GM12875 (cell line): ENCODE data around the gene JAG2.

ENCODE experiments used
- H3K4me3 ChIP-seq: one replicate; pipeline ENCODE4 v1.5.1; 2011; ENCODE audit warnings: low read depth, low read length, control low read depth
- TF ChIP-seq, protein P1 (sequence below): IDR thresholded peaks from 2 replicates; pipeline ENCODE4 v1.5.1; 2011; ENCODE audit warnings: low read depth, mild to moderate bottlenecking, control low read depth, inconsistent platforms, low read length, moderate library complexity, borderline replicate concordance; ENCODE audit not compliant: insufficient read depth

The JAG2 gene

DNA sequence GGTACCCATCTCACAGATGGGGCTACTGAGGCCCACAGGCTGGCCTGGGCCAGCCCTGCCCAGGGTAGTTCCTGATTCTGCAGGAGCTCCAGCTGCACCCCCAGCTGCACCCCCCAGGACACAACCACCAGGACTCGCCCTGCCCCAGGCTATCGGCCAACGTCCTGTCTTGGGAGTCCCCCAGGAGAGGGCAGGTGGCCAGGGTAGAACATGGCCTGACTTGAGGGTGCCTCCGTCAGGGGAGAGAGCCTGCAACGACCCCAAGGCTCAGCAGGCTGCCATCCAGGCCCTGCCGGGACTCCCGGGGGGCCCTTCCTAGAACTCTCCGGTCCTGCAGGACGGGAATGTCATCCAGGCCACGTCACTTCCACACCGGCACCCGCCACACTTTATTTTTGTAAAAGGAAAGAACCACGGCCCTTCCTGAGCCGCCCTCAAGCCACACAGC lies 15.8 kb downstream of the JAG2 start:
- no peak overlapping the region for H3K4me3 ChIP-seq
- TF ChIP-seq, protein P1, sequence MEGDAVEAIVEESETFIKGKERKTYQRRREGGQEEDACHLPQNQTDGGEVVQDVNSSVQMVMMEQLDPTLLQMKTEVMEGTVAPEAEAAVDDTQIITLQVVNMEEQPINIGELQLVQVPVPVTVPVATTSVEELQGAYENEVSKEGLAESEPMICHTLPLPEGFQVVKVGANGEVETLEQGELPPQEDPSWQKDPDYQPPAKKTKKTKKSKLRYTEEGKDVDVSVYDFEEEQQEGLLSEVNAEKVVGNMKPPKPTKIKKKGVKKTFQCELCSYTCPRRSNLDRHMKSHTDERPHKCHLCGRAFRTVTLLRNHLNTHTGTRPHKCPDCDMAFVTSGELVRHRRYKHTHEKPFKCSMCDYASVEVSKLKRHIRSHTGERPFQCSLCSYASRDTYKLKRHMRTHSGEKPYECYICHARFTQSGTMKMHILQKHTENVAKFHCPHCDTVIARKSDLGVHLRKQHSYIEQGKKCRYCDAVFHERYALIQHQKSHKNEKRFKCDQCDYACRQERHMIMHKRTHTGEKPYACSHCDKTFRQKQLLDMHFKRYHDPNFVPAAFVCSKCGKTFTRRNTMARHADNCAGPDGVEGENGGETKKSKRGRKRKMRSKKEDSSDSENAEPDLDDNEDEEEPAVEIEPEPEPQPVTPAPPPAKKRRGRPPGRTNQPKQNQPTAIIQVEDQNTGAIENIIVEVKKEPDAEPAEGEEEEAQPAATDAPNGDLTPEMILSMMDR, result no peak

DNA sequence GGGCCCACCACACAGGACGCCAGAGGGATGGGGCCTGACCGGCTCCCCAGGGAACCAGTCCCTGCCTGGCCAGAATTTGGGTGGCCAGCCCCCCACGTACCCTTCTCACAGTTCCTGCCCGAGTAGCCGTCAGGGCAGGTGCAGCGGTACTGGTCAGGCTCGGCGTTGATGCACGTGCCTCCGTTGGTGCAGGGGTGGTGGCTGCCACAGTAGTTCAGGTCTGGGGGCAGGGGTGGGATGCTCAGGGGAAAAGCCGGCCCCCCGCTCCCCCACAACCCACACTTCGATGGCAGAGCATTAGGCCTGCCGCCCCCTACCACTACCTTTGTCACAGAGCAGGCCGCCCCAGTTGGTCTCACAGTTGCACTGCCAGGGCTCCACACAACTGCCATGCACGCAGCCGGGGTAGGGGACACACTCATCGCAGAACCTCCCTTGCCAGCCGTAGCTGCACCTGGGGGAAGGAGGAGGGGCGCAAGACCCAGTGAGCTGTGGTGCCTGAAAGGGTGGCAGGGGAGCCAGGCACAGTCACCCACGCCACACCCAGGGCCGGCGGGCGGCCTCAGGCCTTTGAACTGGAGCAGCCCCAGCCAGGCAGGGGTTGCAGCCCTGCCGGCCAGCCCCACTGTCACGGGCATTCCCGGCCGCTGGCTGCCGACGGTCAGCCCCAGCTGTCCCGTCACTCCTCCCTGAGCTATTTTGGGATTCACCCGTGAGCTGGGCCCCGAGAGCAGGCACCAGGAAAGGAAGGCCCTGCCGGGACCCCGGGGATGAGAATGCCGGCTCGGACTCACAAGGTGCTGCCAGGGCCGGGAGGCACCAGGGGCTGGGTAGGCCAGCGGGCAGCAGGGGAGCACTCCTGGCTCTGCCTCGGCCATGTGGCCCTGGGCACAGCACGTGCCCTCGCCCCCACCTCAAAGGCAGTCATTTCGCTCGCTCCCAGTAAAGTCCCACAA lies 16.5 kb downstream of the JAG2 start:
- H3K4me3 ChIP-seq, result no peak overlapping the region
- TF ChIP-seq, protein P1, result no peak

DNA sequence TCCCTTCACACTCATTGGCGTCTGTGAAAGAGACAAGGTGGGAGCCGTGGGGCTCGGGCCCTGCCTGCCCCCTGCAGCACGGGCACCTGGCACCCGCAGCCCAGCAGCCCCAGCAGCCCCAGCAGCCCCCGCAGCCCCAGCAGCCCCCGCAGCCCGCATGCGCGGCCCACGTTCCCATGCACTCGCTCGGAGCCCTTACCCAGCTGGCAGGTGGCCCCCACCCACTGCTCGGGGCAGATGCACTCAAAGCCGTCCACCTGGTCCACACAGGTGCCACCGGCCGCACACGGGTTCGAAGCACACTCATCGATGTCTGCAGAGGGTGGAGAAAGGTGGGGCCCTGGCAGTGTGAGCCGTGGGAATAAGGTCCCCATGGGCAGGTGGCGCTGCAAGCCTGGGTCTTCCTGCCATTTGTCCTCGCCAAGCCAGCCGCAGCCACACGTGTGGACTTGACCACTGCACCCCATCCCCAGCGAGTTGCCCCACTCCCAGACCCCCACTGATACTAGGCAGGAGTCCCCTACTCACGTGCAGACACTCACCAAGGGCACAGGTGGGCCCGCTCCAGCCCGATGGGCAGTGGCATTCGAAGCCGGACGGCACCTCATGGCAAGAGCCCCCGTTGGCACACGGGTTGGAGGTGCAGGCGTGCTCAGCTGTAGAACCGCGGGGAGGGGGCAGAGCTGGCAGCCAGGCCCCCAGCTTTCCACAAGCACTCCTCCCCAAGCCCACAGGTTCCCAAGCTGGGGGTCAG lies 17.3 kb downstream of the JAG2 start:
- no peak overlapping the region for H3K4me3 ChIP-seq
- TF ChIP-seq, protein P1, result no peak

DNA sequence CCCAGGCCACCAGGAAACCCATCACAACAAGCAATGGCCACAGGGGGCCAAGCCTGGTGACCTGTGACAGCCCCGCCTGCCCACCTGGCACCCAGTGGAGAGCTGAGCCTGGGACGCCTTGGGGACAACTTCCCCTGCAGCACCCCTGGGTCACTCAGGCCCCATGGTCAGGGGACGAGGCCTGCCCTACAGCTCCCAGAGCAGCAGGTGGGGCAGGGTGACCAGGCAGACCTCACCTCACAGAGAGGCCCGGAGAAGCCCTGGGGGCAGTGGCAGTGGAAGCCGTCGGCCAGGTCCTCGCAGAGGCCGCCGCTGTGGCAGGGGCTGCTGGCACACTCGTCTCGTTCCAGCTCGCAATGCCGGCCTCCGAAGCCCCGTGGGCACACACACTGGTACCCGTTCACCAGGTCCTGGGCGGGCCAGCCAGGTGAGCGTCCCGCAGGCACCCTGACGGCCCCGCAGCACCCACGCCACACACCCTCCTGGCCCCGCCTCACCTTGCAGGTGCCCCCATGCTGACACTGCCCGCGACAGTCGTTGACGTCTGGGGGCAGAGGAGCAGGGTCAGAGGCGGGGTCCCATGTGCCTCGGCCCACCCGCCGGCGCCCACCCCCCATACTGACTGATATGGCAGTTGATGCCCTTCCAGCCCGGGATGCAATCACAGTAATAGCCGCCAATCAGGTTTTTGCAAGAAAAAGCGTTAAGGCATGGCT lies 18.1 kb downstream of the JAG2 start:
- no peak overlapping the region for H3K4me3 ChIP-seq
- TF ChIP-seq, protein P1, result no peak

DNA sequence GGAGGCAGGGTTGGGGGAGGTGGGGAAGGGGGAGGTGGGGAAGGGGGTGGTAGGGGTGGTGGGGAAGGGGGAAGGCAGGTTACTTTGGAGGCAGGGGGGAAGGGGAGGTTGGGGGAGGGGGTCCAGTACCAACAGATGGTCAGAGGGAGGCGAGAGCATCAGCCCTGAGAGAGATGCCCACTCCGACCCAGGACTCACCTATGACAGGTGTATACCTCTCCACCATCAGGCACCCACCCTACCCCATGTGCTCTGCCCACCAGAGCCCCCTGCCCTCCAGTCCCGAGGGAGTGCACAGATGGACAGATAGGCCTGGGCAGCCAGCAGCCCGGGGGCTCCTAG lies 18.6 kb downstream of the JAG2 start:
- TF ChIP-seq, protein P1, result no peak
- H3K4me3 ChIP-seq, result no peak overlapping the region

DNA sequence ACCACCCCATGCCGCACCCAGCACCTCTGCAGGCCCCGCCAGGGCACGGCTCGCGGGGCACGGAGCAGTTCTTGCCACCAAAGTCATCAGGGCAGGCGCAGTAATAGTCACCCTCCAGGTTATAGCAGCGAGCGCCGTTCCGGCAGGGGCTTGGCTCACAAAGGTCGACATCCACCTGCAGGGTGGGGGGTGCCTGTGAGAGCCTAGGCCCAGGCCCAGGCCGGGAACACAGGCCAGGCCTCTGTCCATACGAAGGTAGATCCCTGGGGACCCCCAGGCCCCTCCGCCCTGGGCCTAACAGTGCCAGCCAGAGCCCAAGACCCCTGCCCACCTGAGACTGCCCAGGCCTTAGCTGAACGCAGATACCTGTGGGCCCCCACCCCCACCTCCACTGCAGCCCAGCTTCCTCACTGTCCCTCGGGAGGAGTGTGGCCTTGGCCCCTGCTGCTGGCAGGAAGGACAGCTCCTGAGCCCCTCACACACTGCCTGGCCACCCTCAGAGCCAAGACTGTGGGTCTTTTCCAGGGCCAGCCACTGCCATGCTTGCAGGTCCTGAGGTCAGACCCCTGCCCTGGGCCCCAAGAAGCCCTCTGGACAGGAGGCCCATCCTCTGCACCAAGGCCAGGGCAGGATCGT lies 19.3 kb downstream of the JAG2 start:
- TF ChIP-seq, protein P1, result no peak
- no peak overlapping the region for H3K4me3 ChIP-seq
